ENCODE results near the gene ZYX. TPM values are rescaled to one million over a fixed set of nuclear protein-coding genes. Genes with fewer than 3 reads are reported as not detected.

ZYX gene
- total and polyA plus RNA-seq, 2 of the 13 experiments (the other 11 are each of a cell fraction or from before 2014, with no cell fraction given) = 9.9 to 13.7 TPM

DNA sequence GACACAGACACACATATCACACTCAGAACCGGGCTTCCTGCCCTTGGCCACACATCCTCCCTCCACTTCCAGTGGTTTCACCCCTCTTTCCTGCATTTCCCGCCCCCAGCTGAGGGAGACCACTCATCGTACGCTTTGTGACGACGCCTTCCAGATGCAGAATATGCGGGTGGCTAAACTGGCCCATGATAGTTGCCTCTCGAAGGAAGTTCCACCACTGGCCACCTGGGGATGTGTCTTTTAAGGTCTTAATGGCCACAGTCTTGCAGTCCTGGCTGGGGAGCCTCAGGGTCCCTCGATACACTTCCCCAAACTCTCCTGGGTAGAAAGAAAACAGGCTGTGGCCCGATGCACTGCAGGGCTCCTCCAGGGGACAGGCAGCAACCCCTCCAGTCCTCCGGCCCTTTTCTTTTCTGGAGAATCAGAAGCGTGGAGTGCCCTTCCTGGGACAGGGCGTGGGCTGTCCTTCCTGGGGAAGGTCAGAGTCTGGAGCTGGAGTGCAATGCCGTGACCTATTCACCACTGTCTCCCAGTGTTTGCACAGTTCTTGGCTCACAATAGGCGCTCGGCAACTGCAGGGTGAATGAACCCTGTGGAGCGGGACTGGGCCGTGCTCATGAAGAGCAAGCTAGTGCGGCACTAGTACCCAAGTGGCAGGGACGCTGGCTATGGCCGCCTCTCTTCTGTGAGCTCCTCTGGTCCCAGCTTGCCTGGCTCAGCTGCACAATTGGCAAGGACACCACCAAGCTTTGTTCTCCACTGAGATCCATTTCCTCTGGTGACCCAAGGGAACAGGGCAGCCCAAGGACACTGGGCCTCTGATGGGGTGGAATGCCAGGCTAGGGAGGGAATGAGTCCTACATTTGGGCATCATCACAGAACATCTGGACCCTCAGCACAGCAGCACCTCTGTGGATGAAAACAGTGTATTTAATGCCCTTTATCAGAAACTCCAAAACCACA lies 14.3 kb downstream of the ZYX start (continued):
- TF ChIP-seq AHDC1 (CRISPR knock-in tag; IDR thresholded peaks at IDR 0.05; ENCODE audit: borderline replicate concordance) (no peak), ARHGAP35 (CRISPR knock-in tag; IDR thresholded peaks at IDR 0.05; ENCODE audit: borderline replicate concordance) (no peak), NONO (IDR thresholded peaks at IDR 0.05) (no peak), NONO (CRISPR knock-in tag; conservative IDR thresholded peaks at IDR 0.05) (peak; percentile 81), ZNF547 (CRISPR knock-in tag; IDR thresholded peaks at IDR 0.05) (peak; percentile 75), JUN (CRISPR knock-in tag; IDR thresholded peaks at IDR 0.05) (no peak), SAFB2 (CRISPR knock-in tag; IDR thresholded peaks at IDR 0.05; ENCODE audit: borderline replicate concordance, low read depth) (no peak), TCF7L2 (IDR thresholded peaks at IDR 0.05; ENCODE audit: low read depth, low read length) (no peak), GMEB1 (CRISPR knock-in tag; IDR thresholded peaks at IDR 0.05; ENCODE audit: borderline replicate concordance) (peak; percentile 39; the same call in 1 of the 2 replicates), TBX2 (CRISPR knock-in tag; IDR thresholded peaks at IDR 0.05; ENCODE audit: borderline replicate concordance) (peak; percentile 49), TRAFD1 (CRISPR knock-in tag; IDR thresholded peaks at IDR 0.05; ENCODE audit: borderline replicate concordance) (no peak), ZNF567 (CRISPR knock-in tag; IDR thresholded peaks at IDR 0.05; ENCODE audit: borderline replicate concordance) (no peak), HES4 (CRISPR knock-in tag; IDR thresholded peaks at IDR 0.05; ENCODE audit: borderline replicate concordance) (no peak), ZMYM4 (CRISPR knock-in tag; IDR thresholded peaks at IDR 0.05) (peak; percentile 49), KLF9 (CRISPR knock-in tag; IDR thresholded peaks at IDR 0.05; ENCODE audit: low read depth) (no peak), ZBTB3 (CRISPR knock-in tag; IDR thresholded peaks at IDR 0.05; ENCODE audit: borderline replicate concordance, low read depth) (no peak), SP1 (IDR thresholded peaks at IDR 0.05) (no peak), SP1 (CRISPR knock-in tag; IDR thresholded peaks at IDR 0.05) (no peak), ZNF180 (CRISPR knock-in tag; IDR thresholded peaks at IDR 0.05; ENCODE audit: borderline replicate concordance, low read depth) (no peak), TOE1 (CRISPR knock-in tag; IDR thresholded peaks at IDR 0.05) (no peak)

All from HepG2 (cell line).